Fibroblast of skin of back (primary cell): ENCODE measurements around the gene SLC22A12.

Experiments
- DNase-seq: peaks from one replicate; pipeline ENCODE4 v3.0.0-alpha.2; 2013

The SLC22A12 gene

GRCh38 chr11:64605656-64606585 is 14.9 kb downstream of the SLC22A12 start:
- no peak for DNase-seq

- no peak for DNase-seq
These were observed 15.9 kb downstream of the SLC22A12 start for GRCh38 chr11:64606796-64607380.

DNA sequence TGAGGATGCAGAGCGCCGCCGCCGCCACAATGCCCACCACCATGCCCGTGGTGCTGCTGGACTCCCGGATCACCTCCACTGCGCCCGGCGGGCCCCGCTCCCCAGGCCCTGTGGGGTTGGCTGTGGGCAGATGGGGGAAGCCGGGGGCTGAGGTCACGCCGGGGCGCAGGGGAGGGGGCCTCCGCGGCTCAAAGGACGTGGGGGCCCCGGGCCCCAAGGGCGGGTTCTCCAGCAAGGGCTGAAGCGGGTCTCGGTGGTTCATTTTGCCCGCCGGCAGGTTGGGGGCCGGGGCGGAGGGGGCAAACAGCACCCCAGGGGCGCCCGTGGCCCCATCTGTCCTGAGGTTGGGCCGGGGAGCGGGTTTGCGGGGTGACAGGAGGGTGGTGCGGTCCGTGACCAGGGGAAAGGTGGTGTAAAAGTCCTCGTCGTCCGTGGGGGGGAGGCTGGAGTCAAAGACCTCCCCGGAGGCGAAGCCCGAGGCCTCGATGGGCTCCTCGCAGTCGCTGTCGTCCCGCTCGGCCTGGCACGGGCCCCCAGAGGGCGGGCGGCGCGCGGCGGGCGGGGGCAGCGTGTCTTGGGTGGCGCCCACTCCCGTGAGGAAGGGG is 16.5 kb downstream of the SLC22A12 start:
- no peak for DNase-seq

DNA sequence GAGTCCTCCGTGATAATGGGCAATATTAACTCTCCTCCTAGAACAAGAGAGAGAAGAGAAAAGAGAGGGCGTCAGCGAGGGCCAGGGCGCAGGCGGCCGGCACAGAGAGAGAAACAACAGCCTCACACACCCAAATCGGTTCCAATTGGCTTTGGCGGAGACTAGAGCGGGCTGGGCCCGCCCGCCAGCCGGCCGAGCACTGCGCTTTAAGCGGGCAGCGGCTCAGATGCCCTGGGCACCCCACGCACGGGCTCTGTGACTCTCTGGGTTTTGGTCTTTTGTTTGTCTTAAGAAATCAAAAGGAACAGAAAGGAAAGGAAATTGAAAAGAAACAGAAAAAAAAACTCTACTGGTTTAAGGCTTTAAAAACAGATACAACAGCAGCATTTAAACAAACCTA is 17.0 kb downstream of the SLC22A12 start:
- DNase-seq, result peak; percentile 21

DNA sequence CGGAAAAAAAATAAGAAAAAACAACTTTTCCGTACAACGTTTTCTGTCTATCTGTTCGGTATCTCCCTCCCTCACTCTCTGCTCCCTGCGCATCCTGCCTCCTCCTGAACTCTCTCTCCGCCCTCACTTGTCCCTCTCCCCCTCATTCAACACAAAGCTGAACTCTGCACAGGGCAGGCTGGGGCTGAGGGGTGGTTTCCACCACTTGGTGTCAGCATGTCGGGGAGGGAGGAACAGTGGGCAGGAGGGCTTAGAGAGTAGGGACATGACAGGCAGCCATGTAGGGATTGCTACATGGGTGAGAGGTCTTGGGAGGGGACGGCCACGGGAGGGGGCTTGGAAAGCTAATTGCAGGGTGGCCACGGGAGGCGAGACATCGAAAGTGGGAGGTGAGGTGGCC is 17.6 kb downstream of the SLC22A12 start:
- DNase-seq, result no peak

GRCh38 chr11:64609436-64610047 is 18.5 kb downstream of the SLC22A12 start:
- no peak for DNase-seq

DNA sequence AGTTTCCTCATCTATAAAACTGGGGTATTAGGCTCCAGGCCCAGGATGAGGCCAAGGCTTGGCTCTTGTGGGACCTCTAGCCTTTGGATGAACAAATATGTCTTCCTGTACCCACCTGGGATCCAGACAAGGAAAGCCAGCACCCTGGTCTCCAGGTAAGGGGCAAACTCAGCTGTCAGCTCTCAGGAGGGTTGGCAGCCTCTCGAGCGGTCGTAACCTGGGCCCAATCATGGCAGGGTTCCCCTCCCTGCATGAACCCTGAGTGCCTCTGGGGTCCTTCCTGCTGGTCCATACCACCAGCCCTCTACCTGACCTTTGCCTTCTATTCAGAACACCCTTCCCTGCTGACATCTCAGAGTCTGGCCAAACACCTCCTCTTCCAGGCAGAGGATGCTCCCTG is 19.6 kb downstream of the SLC22A12 start:
- DNase-seq, result no peak

DNA sequence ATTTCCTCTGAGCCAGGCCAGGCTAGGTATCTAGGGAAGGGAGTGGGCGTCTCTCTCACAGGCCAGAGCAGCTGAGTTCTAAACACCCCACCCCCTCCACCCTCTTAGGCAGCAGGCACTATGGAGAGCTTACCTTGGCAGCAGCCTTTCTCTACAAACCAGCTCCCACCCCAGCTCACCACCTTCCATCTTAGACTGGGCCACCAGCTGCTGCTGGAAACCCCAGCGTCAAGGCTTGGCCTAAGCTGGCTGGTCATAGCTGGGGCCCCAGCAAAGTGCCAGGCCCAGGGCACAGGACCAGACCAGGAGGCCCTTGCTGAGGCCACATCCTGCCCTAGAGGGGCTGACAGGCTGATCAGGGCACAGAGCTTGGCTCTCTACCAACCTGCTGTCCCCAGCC is 20.2 kb downstream of the SLC22A12 start:
- no peak for DNase-seq

DNA sequence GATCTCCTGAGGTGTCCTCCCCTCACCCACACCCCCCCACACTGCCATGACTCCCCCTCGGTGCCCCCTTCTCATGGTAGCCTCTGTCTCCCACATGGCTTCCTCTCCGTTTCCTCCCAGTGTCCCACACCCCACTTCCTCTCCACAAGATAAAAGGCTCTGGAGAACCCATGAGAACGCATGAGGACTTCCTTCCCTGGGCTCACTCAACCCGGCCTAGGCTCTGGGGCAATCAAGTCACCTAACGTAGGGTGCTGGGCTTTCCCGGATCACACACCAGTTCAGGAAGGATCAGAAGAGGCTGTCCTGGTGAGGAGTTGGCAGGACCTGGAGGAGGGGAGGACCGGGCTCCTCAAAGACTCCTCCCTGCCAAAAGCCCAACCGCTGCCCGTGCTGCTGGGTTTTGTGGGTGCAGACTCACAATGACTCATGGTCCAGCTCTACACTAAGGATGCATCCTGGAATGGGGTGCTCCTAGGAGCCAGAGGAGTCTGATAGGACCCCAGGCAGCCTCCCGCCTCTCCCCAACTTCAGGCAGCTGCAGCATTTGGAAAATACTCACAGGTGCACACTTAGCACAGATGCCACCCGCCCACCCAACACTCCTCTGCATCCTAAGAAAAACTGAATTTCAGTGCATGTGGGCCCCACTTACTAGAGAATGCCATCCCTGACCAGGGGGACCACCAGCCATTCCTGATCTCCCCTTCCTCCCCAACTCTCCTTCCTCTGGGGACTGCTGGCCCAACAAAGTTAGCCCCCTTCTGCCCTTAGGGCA is 21.0 kb downstream of the SLC22A12 start:
- DNase-seq, result no peak

GRCh38 chr11:64613648-64614047 is 22.6 kb downstream of the SLC22A12 start:
- no peak for DNase-seq

GRCh38 chr11:64614917-64615316 is 23.9 kb downstream of the SLC22A12 start:
- DNase-seq, result no peak

DNA sequence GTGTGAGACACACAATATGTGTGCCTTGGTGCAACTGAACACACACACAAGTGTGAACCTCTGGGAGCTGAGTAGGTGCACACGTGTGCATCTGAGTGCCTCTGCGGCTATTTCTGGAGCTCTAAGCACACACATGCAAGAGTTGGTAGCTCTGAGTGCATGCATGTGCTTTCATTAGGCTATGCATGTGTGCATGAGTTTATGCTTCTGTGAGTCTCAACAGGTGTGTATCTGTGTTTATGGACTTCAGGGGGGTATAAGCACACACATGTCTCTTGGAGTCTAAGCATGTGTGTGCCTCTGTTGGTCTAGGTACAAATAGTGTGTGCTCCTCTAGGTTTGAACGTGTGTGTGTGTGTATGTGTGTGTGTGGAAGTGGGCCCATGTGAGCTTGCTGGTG is 25.8 kb downstream of the SLC22A12 start:
- DNase-seq, result no peak

- no peak for DNase-seq
These were observed 28.2 kb downstream of the SLC22A12 start for GRCh38 chr11:64619196-64619595.

DNA sequence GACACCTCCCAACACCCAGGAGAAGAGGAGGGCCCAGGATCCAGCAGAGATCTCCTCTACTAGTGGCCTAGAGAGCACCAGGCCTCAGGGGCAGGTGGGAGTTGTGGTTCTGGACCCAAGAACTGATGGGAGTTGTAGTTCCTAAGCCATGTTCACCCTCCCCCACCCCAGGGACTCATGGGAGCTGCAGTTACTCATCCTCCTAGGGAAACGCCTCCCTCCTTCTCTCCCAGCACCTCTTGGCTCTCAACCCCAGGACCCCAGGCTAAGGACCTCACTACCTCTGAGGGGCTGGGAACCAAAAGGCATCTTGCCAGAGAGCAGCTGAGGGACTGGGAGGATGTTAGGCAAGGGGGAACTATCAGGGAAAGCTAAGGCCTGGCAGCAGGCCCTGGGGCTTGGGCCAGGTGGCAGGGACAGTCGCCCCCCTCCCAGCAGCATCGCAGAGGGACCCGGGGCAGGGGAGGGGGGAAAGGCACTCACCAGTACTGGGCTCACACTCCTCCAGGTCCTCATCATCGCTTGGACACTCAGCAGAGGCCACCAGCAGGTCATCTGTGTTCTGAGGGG is 28.9 kb downstream of the SLC22A12 start:
- peak; percentile 60 for DNase-seq

DNA sequence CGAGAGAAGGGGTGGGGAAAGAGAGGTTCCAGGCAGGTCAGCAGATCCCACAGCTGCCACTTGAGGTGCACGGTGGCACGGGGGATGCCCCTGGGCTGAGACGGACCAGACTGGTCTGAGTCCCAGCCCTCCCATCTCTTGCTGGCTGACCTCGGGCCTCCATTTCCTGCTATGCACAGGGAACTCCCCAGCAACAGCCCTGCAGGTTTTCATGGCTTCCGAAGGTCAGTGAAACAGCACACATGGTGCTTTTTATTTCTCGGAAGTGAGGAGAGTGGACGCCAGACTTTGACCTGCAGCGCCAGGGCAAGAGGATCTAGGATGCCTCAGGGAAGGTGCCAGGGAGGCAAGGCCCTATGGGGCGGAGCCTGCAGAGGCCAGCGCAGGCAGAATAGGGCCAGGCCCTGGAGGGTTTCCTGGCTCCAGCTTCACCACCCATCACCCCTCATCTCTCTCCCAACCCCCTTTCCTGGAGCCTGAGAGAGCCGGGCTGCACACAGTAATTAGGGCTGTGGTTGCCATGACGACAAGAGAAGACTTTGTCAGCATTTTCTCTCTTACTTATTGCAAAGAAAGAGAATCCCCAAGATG is 29.5 kb downstream of the SLC22A12 start:
- no peak for DNase-seq

GRCh38 chr11:64621283-64622019 is 30.4 kb downstream of the SLC22A12 start:
- DNase-seq, result no peak

DNA sequence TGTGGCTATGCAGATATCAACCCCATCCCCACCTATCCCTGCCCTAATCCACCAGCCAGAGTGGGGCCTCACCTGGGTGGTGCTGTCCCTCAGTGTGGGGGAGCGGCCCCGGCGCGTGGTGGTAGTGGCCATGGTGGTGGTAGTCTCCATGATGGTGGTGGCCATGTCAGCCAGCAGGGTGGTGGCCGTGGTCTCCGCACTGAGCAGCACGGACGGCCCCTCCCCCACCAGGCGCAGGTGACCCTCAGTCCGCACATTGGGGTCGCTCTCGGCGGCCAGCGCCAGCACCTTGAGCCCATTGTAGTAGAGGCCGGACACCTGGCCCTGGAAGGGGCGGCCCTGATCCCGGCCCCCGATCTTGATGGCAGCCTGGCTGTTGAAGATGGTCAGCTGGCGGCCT is 31.7 kb downstream of the SLC22A12 start:
- no peak for DNase-seq

- no peak for DNase-seq
These were observed 34.0 kb downstream of the SLC22A12 start for GRCh38 chr11:64624883-64625481.

- DNase-seq, result no peak
These were observed 35.6 kb downstream of the SLC22A12 start for GRCh38 chr11:64626637-64627036.

- DNase-seq, result no peak
These were observed 36.4 kb downstream of the SLC22A12 start for GRCh38 chr11:64627371-64627770.

- no peak for DNase-seq
These were observed 37.6 kb downstream of the SLC22A12 start for GRCh38 chr11:64628596-64628995.
